GM18870 (cell line): ENCODE measurements around the gene DOK3.
A peak's percentile ranks its signal among the peaks of the same experiment; 100 is the strongest.

Experiments used
- ATAC-seq: cut with Tn5 transposase; IDR thresholded peaks from one replicate; pipeline ENCODE4 v1.9.1; 2021; ENCODE audit warnings: moderate library complexity; ENCODE audit not compliant: unreplicated experiment

DOK3 gene

GRCh38 chr5:177469750-177470525 is 39.7 kb downstream of the DOK3 start:
- ATAC-seq = no peak

DNA sequence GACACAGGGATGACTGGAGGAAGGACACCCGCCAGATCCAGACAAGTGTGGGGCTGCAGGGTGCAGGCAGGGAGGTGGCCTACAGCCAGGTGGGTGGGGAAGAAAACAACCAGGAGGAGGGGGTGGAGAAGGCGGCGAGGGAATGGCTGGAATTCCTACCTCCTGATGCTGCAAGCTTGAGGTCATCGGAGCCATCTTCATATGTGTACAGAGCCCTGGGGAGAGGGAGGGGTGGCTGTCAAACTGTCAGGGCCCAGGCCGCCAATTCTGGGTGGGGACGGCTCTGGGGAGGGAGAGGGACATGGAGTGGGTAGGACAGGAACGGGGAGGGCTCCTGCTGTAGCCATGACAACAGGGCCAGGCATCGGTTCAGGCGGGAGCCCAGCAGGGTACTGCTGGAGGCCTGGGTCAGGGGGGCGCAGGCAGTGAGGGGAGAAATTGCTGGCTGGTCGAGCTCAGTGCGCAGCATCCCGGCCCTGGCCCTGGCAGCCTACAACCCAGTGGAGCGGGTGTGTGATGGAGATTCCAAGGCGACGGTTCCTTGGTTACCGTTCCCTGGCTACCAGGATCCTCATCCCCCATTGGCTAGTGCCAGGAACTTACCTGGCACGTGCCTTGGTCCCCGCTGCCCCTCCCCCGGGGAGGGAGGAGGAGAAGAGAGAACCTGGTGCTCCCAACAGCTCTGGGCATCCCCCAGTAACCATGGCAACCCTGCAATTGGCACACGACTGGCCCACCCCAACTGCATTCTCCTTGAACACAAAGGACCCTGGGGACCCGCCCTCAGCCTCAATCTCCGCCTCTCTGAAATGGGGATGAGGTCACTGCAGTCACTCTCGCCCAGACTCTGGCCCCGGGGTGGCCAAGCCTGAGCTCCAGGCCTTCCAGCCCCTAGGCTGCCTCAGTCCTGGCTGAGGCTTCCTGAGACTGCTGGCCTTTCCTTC is 40.7 kb downstream of the DOK3 start:
- ATAC-seq = no peak

- no peak for ATAC-seq
These were observed 41.3 kb downstream of the DOK3 start for GRCh38 chr5:177468329-177468684.

DNA sequence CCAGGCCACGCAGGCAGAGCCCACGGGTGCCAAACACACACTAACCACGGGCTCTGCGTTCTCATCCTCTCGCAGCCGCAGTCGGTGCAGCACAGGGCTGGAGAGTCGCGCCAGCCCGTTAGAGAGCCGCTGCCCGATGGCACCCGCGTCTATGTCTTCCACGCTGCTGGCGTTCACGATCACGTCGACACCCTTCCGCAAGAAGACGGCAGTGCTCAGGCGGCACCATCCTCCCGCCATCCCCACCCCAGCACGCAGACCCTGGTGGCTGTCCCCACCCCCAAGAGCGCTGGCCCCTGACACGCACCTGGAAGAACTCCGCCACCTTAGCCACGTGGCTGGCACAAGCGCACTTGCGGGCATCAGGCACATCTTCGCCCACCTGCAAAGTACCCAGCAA is 42.2 kb downstream of the DOK3 start:
- ATAC-seq = no peak

DNA sequence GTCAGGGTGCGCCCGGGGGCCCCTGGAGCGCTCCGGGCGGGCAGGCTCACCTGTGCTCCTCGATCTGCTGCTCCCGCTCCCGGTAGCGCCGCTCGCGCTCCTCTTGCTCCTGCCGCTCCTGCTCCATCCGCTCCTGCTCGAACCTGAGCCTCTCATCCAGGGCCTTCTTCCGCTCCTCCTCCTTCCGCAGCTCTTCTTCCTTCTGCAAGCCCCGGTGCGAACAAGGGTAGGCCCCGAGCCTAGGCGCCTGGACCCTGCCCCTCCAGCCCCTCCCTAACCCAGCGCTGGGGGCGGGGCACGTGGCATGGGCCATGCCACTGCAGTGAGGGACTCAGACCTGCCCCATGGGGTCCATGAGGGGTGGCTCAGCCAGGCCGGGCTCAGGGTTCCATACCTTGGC is 42.8 kb downstream of the DOK3 start:
- ATAC-seq = no peak

GRCh38 chr5:177465044-177465443 is 44.6 kb downstream of the DOK3 start:
- ATAC-seq = no peak

GRCh38 chr5:177462021-177462670 is 47.5 kb downstream of the DOK3 start:
- no peak for ATAC-seq

DNA sequence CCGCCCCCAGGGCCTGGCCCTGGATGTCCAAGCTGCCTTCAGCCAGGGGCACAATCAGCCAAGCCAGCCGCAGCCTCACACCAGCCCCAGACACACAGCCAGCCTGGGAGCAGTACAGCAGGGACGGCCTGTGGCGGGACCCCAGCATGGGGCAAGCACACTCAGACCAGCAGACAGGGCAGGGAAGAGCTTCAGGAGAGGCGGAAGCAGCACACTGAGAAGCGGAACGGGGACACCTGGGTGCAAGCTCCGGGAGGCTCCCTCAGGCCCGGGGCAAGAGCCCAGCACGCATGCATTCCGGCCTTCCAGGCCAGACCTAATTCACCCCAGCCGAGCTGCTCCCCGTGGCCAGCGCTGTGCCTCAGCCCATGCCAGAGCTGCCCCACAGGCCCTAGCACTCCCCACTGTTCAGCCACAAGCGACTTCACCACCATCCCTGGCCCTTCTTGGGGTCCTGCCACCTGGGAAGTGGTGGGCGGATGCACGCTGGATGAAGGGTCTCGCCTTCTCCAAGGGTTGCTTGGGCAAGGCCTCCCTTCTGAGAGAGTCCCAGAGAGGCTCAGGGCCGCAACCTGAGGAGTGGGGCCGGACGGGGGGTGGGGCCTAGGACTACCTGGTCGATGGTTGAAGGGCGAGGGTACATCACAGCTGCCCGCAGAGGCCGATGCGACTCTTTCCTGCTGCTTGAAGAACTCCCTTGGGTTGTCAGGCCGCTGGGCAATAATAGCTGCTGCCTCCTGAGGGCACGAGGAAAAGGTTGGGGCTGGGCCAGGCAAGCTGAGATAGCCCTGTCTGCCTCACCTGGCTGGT is 49.6 kb downstream of the DOK3 start:
- no peak for ATAC-seq

- no peak for ATAC-seq
These were observed 50.3 kb downstream of the DOK3 start for GRCh38 chr5:177459357-177459756.

DNA sequence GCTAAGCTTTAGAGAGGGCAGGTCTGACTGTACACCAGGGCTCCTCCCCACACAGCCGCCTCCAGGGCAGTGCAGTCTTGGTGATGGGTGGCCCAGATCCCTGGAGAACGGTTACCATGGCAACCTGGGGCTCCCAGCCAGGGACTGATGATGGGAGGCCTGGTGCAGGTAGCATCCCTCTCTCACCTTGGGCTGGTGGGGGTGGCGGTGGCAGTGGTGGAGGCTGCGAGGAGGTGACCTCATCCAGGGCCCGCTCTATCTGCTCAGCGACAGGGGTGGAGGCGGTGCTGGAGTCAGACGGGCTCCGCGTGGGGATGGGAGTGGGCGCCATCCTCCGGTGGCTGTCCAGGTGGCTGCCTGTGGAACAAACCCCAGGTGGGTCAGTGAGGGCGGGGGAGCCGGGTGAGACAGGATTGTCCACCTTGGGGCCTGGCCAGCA is 50.7 kb downstream of the DOK3 start:
- no peak for ATAC-seq

DNA sequence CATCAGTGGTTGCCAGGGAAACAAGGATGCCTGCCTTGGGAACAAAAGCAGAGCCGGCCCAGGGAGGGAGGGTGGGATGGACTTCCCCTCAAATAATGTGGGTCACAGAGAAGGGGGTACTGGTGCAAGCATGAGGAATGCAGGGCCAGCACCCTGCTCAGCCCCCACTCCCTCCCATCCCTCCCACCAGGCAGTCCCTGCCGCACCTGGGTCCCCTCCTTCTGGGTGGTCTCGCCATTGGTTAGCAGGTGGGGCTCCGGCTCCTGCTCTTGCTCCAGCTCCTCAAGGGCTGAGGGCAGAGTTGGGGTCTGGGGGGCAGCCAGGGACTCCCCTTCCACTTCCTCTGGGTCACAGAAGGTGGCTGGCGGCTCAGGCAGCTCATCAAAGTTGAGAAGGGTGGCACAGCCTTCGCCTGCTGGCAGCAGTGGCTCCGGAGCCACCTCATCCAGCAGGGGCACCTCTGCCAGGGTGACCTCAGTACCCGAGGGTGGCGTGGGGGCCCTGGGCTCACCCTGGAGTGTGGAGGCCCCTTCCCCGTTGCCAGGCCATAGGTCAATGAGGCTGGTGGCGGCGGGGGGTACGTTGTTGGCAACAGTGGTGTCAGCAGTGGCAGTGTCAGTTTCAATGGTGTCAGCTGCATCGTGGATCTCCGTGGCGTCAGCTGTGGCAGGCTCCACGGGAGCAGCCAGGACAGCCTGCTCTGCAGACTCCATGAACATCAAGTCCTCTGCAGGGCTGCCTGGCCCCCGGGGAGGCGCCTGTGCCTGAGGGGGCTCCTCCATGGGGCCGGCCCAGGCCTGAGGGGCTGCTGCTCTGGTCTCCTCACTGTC is 51.6 kb downstream of the DOK3 start:
- ATAC-seq = no peak

- peak; percentile 39 for ATAC-seq
These were observed 52.4 kb downstream of the DOK3 start for GRCh38 chr5:177456976-177457851.

- ATAC-seq = no peak
These were observed 53.0 kb downstream of the DOK3 start for GRCh38 chr5:177456591-177456964.

- peak; percentile 18 for ATAC-seq
These were observed 53.7 kb downstream of the DOK3 start for GRCh38 chr5:177455661-177456590.

DNA sequence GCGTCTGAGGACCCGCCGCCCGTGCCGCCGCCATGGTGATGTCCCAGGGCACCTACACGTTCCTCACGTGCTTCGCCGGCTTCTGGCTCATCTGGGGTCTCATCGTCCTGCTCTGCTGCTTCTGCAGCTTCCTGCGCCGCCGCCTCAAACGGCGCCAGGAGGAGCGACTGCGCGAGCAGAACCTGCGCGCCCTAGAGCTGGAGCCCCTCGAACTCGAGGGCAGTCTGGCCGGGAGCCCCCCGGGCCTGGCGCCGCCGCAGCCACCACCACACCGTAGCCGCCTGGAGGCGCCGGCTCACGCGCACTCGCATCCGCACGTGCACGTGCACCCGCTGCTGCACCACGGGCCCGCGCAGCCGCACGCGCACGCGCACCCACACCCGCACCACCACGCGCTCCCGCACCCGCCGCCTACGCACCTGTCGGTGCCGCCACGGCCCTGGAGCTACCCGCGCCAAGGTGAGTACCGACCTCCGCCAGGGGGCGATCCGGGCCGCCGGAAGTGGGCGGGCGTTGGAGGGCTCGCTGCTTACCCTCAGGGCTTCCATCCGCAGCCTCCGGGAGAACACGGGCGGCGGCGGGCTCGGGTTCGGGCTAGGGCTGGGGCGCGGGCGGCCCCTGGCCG is 54.5 kb downstream of the DOK3 start:
- peak; percentile 43 for ATAC-seq

DNA sequence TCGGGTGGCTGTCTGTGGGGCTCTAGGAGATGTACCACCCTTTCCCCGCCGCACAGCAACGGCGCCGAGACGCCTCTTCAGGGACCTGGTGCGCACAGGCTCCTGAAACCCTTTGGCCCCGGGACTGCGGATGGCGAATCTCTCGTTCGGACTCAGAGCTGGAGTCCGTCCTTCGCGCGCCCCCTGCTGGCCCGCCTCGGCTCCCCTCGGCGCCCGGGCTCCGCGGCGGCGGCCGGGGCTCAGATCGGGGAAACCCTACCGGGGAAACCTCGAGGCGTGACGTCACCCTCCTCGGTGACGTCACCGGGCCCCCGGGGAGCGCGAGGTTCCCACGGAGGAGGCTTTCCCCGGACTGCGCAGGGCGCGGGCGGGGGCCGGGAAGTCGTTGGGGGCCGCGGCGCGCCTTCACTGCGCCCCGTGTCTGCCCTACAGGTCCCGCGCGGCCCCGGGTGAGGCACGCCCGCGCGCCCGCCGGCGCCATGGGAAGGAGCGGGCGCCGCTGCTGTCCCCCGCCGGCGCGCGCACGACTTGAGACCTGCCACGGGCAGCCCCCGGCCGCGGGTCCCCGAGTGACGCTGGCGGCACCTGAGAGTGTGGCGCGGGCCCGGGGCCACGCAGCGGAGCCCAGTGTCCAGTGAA is 55.1 kb downstream of the DOK3 start:
- peak; percentile 18 for ATAC-seq

- no peak for ATAC-seq
These were observed 55.7 kb downstream of the DOK3 start for GRCh38 chr5:177453852-177454396.
